ENCODE results near the gene LSAMP. TPM values are rescaled to one million over a fixed set of nuclear protein-coding genes. Genes with fewer than 3 reads are reported as not detected.
A peak's percentile ranks its signal among the peaks of the same experiment; 100 is the strongest.

LSAMP gene
- total RNA-seq, 1 donor from 2014 or later, result 24.6 TPM

DNA sequence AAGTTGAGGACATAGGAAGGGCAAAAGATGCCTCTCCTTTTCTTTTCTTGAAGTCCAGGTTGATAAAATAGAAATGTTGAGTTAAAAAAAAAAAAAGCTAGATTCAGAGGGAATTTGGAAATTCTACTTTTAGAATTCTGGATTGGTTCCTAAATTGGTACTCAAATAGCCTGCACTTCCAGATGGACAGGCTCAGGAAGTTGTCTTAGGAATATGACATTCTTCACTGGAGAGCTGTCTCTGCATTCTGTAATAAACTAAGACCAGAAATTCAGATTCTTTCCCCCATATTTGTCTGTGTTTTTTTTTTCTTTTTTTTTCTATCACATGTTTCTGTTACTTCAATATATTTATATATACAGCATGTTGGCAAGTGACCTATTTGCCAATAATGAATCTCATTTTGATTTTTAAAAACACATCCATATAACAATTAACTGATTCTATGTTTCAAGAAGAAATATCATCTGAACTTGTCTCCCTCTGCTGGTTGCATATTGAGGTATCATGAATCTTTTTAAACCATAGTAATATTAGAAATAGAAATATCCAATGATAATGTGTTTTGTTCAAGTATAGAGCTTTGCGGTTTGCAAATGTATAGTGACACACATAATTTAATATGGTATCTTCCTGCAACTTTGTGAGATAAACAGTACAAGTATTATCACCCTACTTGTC lies 8.5 kb upstream of the LSAMP start:
- no peak for DNase-seq
- Histone ChIP-seq H3K27me3 (no peaks in the 10 kb centered on the region), H3K36me3 (no peaks in the 10 kb centered on the region), H3K4me3 (no peak overlapping the region), H3K27ac (no peak overlapping the region), H3K9me3 (no peaks in the 10 kb centered on the region), H3K4me1 (no peaks in the 10 kb centered on the region)
- TF ChIP-seq, protein P1, sequence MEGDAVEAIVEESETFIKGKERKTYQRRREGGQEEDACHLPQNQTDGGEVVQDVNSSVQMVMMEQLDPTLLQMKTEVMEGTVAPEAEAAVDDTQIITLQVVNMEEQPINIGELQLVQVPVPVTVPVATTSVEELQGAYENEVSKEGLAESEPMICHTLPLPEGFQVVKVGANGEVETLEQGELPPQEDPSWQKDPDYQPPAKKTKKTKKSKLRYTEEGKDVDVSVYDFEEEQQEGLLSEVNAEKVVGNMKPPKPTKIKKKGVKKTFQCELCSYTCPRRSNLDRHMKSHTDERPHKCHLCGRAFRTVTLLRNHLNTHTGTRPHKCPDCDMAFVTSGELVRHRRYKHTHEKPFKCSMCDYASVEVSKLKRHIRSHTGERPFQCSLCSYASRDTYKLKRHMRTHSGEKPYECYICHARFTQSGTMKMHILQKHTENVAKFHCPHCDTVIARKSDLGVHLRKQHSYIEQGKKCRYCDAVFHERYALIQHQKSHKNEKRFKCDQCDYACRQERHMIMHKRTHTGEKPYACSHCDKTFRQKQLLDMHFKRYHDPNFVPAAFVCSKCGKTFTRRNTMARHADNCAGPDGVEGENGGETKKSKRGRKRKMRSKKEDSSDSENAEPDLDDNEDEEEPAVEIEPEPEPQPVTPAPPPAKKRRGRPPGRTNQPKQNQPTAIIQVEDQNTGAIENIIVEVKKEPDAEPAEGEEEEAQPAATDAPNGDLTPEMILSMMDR (IDR thresholded peaks at IDR 0.05), result peak; percentile 27
- intact Hi-C loops (cut with DNase I), result no loop called here
- ATAC-seq, result no peak

DNA sequence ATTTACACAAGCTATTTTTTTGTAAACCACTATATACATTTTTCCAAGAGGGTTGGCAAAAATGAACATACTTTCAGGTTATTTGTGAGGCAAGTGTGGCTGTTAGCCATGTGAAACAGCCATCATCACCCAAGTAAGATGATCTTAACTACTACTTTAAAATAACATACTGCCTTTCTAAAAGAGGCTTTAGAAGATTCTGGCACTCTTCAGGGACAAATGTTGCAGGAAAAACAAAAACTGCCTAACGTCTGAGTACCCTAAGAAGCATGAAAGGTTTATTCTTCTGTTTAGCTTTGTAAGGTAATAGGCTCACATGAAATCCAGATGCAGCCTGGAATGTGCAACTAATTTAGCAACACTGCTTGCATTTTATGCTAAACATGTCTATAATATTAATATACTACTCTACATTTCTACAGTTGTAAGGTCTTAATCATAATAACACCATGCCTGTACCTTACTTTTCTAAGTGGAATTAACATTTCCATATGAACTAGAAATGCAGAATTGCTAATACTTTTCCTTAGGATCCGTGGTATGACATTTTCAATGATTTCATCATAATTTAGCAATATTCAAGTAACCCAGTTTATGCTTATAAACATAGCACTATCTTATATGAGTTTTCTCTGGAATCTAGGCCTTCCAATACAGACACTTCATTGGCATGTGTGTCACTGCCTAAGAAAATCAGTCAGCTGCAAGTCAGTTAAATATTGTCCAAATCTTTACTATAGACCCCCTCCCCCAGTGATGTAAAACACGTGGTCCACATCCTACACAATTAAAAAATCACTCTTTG lies 4.5 kb upstream of the LSAMP start:
- Histone ChIP-seq H3K4me1 (no peaks in the 10 kb centered on the region), H3K9me3 (no peaks in the 10 kb centered on the region), H3K27ac (no peak overlapping the region), H3K4me3 (no peak overlapping the region), H3K27me3 (no peaks in the 10 kb centered on the region), H3K36me3 (no peaks in the 10 kb centered on the region)
- TF ChIP-seq, protein P1 (IDR thresholded peaks at IDR 0.05), result no peak
- intact Hi-C loops (cut with DNase I), result no loop called here
- DNase-seq (no peak), ATAC-seq (no peak)

DNA sequence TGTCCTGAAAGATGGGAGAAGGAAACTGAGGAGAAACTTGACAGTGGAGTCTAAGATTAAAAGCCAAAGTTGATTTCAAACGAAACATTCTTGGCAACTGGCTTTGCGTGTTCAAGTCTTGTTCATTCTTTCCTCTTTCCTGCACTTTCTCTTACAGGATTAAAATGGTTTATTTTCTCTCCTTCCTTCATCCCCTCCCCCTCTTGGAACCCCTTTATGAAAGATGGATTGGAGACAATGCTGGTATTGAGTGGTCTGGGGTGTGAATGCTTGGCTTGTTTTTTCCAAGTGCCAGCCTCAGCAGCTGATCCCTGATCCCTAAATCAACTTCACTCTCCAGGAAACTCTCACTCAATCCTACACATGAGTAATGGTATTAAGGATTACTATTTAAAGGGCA lies 703 bp upstream of the LSAMP start:
- ATAC-seq, result no peak
- Histone ChIP-seq H3K27me3 (no peaks in the 10 kb centered on the region), H3K36me3 (no peaks in the 10 kb centered on the region), H3K27ac (no peak overlapping the region), H3K9me3 (no peaks in the 10 kb centered on the region), H3K4me1 (no peaks in the 10 kb centered on the region), H3K4me3 (no peak overlapping the region)
- no peak for DNase-seq
- intact Hi-C loops (cut with DNase I), result no loop called here
- TF ChIP-seq, protein P1 (IDR thresholded peaks at IDR 0.05), result no peak

DNA sequence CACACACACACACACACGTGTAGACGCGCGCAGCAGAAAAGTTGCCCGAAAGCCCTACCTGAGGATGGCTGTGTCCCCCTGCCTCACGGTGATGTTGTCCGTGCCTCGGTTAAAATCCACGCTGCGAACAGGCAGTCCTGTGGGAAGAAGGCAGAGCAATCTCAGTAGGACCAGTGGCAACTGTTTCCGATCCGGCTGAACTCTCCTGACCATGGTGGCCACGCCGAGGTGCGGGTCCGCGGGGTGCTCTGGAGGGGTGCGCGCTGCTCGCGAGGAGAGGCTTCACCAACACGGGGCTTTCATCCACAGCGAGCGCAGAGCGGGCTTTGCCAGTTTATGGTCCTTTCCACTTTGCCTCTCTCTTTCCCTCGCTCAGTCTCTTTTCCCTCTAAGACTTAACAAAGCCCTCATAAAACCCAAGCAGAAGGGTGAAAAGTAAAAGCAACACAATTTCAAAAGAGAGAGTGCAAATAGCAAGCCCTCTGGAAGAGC lies 422 bp downstream of the LSAMP start:
- TF ChIP-seq, protein P1 (IDR thresholded peaks at IDR 0.05), result no peak
- DNase-seq (no peak), ATAC-seq (peak; percentile 15)
- H3K27ac ChIP-seq, result no peak overlapping the region
- no peaks in the 10 kb centered on the region for H3K4me1 ChIP-seq
- H3K9me3 ChIP-seq, result no peaks in the 10 kb centered on the region
- intact Hi-C loops (cut with DNase I), result no loop called here
- no peaks in the 10 kb centered on the region for H3K27me3 ChIP-seq
- H3K36me3 ChIP-seq, result no peaks in the 10 kb centered on the region
- peak overlapping the region; percentile 41 for H3K4me3 ChIP-seq

DNA sequence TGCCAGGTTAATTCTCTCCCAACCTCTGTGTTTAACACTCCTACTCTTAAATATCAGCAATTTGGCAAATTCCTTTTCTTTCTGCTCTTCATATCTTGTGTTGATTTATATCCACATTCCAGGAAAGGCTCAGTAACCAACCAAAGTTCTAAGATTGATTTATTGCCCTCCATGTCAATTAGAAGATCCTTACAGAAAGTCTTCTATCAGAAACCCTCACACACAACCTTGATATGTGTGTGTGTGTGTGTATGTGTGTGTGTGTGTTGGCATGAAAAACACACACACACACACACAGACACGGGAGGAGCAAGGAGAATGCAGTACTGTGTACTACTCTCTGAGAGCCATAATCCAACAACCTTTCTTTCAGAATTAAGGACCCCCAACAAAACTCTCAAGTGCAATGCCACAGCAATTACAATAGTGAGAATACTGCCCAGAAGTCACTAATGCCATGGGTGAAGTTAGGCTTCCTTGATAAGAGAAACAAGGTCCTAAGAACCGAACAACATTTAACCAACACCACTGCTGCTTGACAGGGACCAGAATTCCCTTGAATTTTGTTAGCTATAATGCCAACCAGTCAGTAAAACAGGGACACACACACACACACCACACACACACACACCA lies 1.1 kb downstream of the LSAMP start:
- no peak for ATAC-seq
- Histone ChIP-seq H3K4me3 (peak overlapping the region; percentile 30), H3K36me3 (no peaks in the 10 kb centered on the region), H3K27me3 (no peaks in the 10 kb centered on the region), H3K9me3 (no peaks in the 10 kb centered on the region), H3K27ac (no peak overlapping the region), H3K4me1 (no peaks in the 10 kb centered on the region)
- DNase-seq, result no peak
- intact Hi-C loops (cut with DNase I), result no loop called here
- TF ChIP-seq, protein P1 (IDR thresholded peaks at IDR 0.05), result no peak

Measured in upper lobe of right lung (tissue), 1 donor.